HepG2 (cell line): ENCODE measurements around the gene CDA. TPM values are rescaled to one million over a fixed set of nuclear protein-coding genes. Genes with fewer than 3 reads are reported as not detected.

Experiments
- HHEX ChIP-seq: IDR thresholded peaks from 2 replicates; pipeline ENCODE4 v1.6.1; 2016; ENCODE audit warnings: control low read depth
- ISL2 ChIP-seq: sonication (generic); formaldehyde crosslinking; IDR thresholded peaks from 2 replicates; pipeline ENCODE4 v1.5.0; 2020; ENCODE audit warnings: missing genetic modification reagents
- MIER3 ChIP-seq: IDR thresholded peaks from 2 replicates; pipeline ENCODE4 v1.6.1; 2016; ENCODE audit warnings: missing compliant biosample characterization, borderline replicate concordance
- NR1H2 ChIP-seq: sonication (generic); formaldehyde crosslinking; IDR thresholded peaks from 2 replicates; pipeline ENCODE4 v1.8.1; 2022; ENCODE audit warnings: low read depth, missing genetic modification reagents, borderline replicate concordance
- PHB2 ChIP-seq: fragments of 450-650 bp; IDR thresholded peaks from 2 replicates; pipeline ENCODE4 v1.6.1; 2018; ENCODE audit not compliant: partially characterized antibody
- SPEN ChIP-seq: sonication (generic); formaldehyde crosslinking; IDR thresholded peaks from 2 replicates; pipeline ENCODE4 v1.5.1; 2020; ENCODE audit warnings: low read depth, mild to moderate bottlenecking, missing genetic modification reagents
- TSC22D2 ChIP-seq: sonication (generic); formaldehyde crosslinking; IDR thresholded peaks from 2 replicates; pipeline ENCODE4 v1.5.1; 2020; ENCODE audit warnings: missing genetic modification reagents, mild to moderate bottlenecking, borderline replicate concordance
- ZNF138 ChIP-seq: sonication (generic); formaldehyde crosslinking; IDR thresholded peaks from 2 replicates; pipeline ENCODE4 v1.5.0; 2020; ENCODE audit warnings: mild to moderate bottlenecking, low read depth, missing genetic modification reagents
- ZSCAN22 ChIP-seq: sonication (generic); formaldehyde crosslinking; IDR thresholded peaks from 2 replicates; pipeline ENCODE4 v1.4.0; 2020; ENCODE audit warnings: mild to moderate bottlenecking, missing genetic modification reagents
- polyA plus RNA-seq, 8 experiments: library from polyadenylated mRNA; depleted of rRNA in 3 of 8; stranded (reverse) in 7 of 8; unstranded in 1 of 8; fragments of >200 nt; fragmentation: Illumina TruSeq in 4 of 8; extraction: Trizol in 4 of 8; gene quantifications; 2 replicates each; pipeline versions ENCODE4 v1.2.1 to v1.2.3, GENCODE V29; 2011 to 2016; ENCODE audit warnings: low read depth in 4 of 8, missing spikeins in 1 of 8, mixed read lengths in 1 of 8; ENCODE audit not compliant: insufficient read depth in 1 of 8
- total RNA-seq, 5 experiments: library from RNA; depleted of rRNA; stranded (reverse); fragments of >200 nt; fragmentation: Illumina TruSeq; extraction: Trizol; gene quantifications; 2 replicates each; pipeline ENCODE4 v1.2.3, GENCODE V29; 2016; ENCODE audit warnings: low read depth in 1 of 5
- TF ChIP-seq, protein P1 (sequence below): IDR thresholded peaks from 2 replicates; pipeline ENCODE4 v1.6.1; 2016; ENCODE audit warnings: missing compliant biosample characterization, missing genetic modification reagents, borderline replicate concordance
- TF ChIP-seq, protein P2 (sequence below): IDR thresholded peaks from 2 replicates; pipeline ENCODE4 v1.6.1; 2018; ENCODE audit warnings: missing genetic modification reagents
- TF ChIP-seq, protein P3 (sequence below): IDR thresholded peaks from 2 replicates; pipeline ENCODE4 v1.6.1; 2012; ENCODE audit warnings: inconsistent platforms
- TF ChIP-seq, protein P4 (sequence below): sonication (generic); formaldehyde crosslinking; IDR thresholded peaks from 2 replicates; pipeline ENCODE4 v1.4.0; 2020; ENCODE audit warnings: missing genetic modification reagents
- TF ChIP-seq, protein P5 (sequence below): sonication (generic); formaldehyde crosslinking; IDR thresholded peaks from 2 replicates; pipeline ENCODE4 v1.5.0; 2020; ENCODE audit warnings: mild to moderate bottlenecking, missing genetic modification reagents, borderline replicate concordance

The CDA gene
- total and polyA plus RNA-seq, 2 of the 13 experiments (the other 11 are each of a cell fraction or from before 2014, with no cell fraction given), result 0.66 to 2.1 TPM

DNA sequence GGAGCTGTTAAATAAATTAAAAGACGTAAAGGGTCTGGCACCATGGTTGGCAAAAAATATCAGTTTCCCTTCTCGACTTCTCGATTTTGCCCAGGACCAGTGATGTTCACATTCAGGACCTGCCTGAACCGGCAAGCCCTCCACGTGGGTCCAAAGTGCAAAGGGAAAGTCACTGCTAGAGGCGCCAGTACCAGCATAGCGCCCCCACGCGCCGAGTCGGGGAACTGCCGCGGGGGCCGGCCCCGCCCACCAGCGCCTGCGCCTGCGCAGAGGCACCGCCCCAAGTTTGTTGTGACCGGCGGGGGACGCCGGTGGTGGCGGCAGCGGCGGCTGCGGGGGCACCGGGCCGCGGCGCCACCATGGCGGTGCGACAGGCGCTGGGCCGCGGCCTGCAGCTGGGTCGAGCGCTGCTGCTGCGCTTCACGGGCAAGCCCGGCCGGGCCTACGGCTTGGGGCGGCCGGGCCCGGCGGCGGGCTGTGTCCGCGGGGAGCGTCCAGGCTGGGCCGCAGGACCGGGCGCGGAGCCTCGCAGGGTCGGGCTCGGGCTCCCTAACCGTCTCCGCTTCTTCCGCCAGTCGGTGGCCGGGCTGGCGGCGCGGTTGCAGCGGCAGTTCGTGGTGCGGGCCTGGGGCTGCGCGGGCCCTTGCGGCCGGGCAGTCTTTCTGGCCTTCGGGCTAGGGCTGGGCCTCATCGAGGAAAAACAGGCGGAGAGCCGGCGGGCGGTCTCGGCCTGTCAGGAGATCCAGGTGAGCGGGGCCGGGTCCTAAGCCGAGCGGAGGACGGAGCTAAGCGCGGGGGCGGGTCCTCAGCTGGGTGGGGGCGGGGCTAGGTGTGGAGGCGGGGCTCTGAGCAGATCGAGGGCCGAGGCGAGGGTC lies 44.5 kb downstream of the CDA start, which contains the start of gene PINK1 (continued):
- TF ChIP-seq, protein P1, sequence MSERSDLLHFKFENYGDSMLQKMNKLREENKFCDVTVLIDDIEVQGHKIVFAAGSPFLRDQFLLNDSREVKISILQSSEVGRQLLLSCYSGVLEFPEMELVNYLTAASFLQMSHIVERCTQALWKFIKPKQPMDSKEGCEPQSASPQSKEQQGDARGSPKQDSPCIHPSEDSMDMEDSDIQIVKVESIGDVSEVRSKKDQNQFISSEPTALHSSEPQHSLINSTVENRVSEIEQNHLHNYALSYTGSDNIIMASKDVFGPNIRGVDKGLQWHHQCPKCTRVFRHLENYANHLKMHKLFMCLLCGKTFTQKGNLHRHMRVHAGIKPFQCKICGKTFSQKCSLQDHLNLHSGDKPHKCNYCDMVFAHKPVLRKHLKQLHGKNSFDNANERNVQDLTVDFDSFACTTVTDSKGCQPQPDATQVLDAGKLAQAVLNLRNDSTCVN (CRISPR knock-in tag), result no peak
- TF ChIP-seq HHEX (CRISPR knock-in tag) (no peak), ISL2 (CRISPR knock-in tag) (peak; percentile 16; the same call in 1 of the 2 replicates), SPEN (CRISPR knock-in tag) (peak; percentile 43), MIER3 (CRISPR knock-in tag) (peak; percentile 32; the same call in 1 of the 2 replicates), PHB2 (no peak), ZSCAN22 (no peak), NR1H2 (CRISPR knock-in tag) (no peak), ZNF138 (CRISPR knock-in tag) (0 out of 2 replicates have a peak, but pooled peaks have one; percentile 85), TSC22D2 (CRISPR knock-in tag) (0 out of 2 replicates have a peak, but pooled peaks have one; percentile 31)
- TF ChIP-seq, protein P2, sequence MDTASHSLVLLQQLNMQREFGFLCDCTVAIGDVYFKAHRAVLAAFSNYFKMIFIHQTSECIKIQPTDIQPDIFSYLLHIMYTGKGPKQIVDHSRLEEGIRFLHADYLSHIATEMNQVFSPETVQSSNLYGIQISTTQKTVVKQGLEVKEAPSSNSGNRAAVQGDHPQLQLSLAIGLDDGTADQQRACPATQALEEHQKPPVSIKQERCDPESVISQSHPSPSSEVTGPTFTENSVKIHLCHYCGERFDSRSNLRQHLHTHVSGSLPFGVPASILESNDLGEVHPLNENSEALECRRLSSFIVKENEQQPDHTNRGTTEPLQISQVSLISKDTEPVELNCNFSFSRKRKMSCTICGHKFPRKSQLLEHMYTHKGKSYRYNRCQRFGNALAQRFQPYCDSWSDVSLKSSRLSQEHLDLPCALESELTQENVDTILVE, result no peak; the same call in 1 of the 2 replicates
- TF ChIP-seq, protein P3, sequence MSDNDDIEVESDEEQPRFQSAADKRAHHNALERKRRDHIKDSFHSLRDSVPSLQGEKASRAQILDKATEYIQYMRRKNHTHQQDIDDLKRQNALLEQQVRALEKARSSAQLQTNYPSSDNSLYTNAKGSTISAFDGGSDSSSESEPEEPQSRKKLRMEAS, result peak; percentile 88
- TF ChIP-seq, protein P4, sequence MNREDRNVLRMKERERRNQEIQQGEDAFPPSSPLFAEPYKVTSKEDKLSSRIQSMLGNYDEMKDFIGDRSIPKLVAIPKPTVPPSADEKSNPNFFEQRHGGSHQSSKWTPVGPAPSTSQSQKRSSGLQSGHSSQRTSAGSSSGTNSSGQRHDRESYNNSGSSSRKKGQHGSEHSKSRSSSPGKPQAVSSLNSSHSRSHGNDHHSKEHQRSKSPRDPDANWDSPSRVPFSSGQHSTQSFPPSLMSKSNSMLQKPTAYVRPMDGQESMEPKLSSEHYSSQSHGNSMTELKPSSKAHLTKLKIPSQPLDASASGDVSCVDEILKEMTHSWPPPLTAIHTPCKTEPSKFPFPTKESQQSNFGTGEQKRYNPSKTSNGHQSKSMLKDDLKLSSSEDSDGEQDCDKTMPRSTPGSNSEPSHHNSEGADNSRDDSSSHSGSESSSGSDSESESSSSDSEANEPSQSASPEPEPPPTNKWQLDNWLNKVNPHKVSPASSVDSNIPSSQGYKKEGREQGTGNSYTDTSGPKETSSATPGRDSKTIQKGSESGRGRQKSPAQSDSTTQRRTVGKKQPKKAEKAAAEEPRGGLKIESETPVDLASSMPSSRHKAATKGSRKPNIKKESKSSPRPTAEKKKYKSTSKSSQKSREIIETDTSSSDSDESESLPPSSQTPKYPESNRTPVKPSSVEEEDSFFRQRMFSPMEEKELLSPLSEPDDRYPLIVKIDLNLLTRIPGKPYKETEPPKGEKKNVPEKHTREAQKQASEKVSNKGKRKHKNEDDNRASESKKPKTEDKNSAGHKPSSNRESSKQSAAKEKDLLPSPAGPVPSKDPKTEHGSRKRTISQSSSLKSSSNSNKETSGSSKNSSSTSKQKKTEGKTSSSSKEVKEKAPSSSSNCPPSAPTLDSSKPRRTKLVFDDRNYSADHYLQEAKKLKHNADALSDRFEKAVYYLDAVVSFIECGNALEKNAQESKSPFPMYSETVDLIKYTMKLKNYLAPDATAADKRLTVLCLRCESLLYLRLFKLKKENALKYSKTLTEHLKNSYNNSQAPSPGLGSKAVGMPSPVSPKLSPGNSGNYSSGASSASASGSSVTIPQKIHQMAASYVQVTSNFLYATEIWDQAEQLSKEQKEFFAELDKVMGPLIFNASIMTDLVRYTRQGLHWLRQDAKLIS (CRISPR knock-in tag), result no peak
- TF ChIP-seq, protein P5, sequence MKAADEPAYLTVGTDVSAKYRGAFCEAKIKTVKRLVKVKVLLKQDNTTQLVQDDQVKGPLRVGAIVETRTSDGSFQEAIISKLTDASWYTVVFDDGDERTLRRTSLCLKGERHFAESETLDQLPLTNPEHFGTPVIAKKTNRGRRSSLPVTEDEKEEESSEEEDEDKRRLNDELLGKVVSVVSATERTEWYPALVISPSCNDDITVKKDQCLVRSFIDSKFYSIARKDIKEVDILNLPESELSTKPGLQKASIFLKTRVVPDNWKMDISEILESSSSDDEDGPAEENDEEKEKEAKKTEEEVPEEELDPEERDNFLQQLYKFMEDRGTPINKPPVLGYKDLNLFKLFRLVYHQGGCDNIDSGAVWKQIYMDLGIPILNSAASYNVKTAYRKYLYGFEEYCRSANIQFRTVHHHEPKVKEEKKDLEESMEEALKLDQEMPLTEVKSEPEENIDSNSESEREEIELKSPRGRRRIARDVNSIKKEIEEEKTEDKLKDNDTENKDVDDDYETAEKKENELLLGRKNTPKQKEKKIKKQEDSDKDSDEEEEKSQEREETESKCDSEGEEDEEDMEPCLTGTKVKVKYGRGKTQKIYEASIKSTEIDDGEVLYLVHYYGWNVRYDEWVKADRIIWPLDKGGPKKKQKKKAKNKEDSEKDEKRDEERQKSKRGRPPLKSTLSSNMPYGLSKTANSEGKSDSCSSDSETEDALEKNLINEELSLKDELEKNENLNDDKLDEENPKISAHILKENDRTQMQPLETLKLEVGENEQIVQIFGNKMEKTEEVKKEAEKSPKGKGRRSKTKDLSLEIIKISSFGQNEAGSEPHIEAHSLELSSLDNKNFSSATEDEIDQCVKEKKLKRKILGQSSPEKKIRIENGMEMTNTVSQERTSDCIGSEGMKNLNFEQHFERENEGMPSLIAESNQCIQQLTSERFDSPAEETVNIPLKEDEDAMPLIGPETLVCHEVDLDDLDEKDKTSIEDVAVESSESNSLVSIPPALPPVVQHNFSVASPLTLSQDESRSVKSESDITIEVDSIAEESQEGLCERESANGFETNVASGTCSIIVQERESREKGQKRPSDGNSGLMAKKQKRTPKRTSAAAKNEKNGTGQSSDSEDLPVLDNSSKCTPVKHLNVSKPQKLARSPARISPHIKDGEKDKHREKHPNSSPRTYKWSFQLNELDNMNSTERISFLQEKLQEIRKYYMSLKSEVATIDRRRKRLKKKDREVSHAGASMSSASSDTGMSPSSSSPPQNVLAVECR, result peak; percentile 58; the same call in 1 of the 2 replicates
